Hematopoietic multipotent progenitor cell treated with erythropoietin and hydrocortisone succinate and interleukin-3 and kit ligand, for 8 days (in vitro differentiated cells): Measurements from ENCODE around the gene PRKX.
"Not testable (repeated sequence)": the region's sequence is repeated elsewhere in the genome, so short reads cannot be mapped to it uniquely, and the experiment has no call there.

Experiments used
- DNase-seq: peaks from one replicate; pipeline ENCODE4 v3.0.0-alpha.2; 2015

PRKX gene

DNA sequence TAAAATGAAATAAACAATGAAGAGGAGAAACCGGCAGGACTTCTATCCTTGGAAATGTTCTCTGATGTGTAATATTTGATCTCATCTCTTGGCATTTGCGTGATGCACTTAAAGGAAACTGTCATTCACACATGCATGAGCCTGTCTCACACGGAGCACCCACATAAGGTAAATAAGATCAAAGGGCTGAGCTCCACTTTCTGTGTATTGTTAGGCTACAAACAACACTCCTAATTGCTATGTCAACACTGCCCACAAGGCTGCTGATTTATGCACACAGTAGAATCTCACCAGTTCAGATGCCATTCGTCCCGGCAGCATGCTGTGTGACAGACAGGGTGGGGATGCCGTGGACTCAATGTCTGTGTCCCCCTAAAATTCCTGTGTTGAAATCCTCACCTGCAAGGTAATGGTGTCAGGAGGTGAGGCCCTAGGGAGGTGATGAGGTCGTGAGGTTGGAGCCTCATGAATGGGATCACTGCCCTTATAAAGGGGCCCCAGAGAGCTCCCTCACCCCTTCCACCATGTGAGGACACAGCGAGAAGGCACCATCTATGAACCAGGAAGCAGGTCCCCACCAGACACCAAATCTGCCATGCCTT lies 5.7 kb downstream of the PRKX start:
- not testable (repeated sequence) for DNase-seq

DNA sequence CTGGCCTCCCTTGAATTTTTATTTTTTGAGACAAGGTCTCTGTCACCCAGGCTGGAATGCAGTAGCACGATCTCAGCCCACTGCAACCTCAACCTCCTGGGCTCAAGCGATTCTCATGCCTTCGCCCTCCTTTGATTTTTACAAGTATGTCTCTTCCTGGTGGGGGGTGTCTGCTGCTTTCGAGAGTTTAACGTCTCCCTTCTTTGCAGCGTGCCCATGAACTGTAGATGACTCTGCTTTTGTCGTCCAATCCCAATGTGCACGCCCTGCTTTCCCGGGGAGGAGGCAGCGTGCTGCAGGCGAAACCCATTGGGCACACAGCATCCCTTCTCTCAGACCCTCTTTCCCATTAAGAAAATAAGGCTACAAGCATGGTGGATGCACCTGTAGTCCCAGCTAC lies 7.0 kb downstream of the PRKX start:
- DNase-seq = no peak

DNA sequence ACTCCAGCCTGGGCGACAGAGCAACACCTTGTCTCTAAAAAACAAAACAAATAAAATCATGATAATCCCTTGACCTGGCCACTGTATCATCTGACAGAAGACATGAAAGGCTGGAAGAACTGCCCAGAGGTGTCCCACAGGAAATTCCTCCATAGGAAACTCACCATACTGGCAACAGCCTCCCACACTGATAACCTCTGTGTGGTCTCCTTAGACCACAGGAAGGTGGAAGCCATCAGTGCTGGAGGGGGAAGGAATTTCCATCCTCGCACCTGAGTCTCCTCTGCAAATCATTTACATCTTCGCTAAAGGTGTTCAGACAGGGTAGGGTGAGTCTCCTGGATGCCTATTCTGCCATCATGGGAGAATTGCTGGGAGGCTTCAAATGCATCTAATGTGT lies 10.2 kb downstream of the PRKX start:
- DNase-seq = not testable (repeated sequence)

DNA sequence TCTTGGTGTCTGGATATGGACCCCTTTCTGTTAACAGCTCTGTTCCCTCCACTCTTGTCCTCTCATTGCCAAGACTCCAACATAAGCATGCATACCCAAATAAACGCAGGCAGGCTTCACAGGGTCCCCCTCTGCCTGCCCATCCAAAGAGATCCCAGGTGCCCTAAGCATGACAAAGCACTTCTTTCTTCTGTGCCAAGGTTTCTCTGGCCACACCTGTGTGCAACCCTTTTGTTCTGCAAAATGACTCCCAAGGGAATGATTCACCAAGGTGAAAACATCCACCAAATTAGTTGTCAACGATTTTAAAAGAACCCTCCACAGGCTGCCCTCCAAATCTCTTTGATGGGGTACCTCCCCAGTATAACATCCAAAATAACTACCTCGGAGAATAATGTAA lies 11.4 kb downstream of the PRKX start:
- not testable (repeated sequence) for DNase-seq

DNA sequence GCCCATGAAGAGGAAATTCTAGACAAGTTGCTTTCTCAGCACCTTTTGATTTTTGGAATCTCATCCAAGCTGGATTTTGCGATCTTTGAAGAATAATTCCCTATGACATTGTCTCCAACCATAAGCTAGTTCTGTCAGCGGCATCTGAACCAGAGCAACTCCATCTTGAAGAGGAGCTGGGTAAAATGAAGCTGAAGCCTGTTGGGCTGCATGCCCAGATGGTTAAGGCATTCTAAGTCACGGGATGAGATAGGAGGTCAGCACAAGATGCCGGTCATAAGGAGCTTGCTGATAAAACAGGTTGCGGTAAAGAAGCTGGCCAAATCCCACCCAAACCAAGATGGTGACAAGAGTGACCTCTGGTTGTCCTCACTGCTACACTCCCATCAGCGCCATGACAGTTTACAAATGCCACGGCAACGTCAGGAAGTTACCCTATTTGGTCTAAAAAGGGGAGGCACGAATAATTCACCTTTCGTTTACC lies 12.0 kb downstream of the PRKX start:
- DNase-seq = peak; percentile 68

DNA sequence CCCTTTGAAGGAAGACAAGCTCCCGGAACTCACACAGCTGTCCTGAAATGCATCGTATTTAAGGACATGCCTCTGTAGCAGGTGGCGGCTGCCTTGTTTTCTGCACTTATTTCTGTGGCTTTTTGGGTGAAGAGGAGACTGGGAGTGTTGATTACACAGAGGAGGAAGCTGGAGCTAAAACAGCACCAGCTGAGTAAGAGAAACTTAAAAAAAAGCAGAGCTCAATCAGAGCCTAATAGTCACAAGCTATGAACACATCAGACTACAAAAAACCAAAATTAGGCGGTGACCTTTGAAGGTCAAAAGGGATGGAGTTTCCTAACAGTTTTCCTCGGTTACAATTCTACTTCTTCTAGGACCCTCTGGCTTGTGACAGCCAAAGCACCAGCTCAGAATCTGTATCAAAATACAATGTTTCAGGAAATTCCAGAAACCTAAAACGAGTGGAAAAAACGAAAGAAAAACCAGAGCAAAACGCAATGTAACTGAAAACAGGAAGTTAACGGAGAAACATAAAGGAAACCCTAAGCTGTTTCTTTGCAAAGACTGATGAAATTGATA lies 13.5 kb downstream of the PRKX start:
- DNase-seq = no peak

DNA sequence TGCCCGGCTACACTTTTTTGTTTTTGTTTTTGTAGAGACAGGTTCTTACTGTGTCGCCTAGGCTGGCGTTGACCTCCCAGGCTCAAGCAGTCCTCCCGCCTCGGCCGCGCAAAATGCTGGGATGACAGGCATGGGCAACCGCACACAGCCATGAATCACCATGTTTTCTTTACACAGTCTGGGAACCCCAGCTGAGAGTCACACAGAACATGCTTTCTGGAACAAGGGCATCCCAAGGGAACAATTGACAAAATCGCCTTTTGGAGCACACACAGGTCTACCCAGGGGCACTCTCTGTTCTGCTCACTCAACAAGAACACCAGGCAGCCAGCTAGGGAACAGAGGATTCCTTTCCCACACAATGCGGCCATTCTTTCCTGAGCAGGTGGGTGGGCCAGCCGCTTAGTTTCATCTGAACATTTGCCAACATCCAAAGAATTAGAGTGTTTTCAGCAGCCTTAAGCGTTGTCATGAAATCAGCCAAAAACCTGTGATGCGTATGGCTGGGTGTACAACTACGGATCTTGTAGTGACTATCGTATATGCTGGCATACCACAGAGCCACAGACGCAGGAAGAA lies 15.7 kb downstream of the PRKX start:
- DNase-seq = no peak

DNA sequence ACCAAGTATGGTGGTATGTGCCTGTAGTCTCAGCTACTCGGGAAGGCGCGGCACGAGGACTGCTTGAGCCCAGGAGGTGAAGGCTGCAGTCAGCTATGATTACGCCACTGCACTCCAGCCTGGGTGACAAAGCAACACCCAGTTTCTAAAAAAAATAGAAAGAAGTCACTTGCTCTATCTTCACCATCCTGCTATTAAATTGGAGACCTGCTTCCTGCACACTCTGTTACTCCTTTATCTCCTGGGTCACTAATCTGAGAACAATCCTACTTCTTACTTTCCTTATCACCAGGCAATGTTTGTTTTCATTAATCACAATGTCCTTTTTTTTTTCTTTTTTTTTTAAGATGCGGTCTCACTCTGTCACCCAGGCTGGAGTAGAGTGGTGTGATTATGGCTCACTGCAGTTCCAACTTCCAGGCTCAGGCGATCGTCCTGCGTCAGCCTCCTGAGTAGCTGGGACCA lies 16.2 kb downstream of the PRKX start:
- DNase-seq = peak; percentile 47

DNA sequence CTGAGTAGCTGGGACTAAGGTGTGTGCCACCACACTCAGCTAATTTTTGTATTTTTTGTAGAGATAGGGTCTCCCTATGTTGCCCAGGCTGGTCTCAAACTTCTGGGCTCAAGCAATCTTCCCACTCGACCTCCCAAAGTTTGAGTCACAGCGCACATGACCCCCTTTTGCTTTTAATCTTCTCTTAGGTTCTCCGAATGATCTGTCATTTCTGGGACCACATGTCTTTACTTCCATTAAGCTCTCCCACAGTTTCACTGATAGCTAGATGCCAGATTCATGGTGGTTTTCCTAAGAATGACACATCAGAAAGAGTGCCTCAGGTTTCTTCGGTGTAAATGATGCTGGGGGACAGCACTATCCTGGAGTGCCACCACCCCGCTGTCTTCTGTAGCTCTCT lies 17.9 kb downstream of the PRKX start:
- no peak for DNase-seq

DNA sequence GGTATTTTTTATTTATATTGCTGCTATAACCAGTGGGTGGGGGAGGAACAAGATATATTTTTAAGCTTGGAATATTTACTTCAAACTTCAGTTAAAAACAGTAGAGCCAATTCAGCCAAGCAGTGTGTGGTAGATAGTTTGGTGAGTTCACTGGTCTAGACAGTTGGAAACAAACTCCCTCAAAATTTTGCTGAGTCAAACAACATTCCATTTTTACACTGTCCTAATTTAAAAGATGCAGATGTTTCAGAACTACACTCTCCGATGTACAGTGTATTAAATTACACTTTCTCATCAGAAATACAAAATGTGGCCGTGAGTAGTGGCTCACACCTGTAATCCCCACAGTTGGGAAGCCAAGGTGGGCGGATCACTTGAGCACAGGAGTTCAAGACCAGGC lies 23.3 kb downstream of the PRKX start:
- DNase-seq = no peak

DNA sequence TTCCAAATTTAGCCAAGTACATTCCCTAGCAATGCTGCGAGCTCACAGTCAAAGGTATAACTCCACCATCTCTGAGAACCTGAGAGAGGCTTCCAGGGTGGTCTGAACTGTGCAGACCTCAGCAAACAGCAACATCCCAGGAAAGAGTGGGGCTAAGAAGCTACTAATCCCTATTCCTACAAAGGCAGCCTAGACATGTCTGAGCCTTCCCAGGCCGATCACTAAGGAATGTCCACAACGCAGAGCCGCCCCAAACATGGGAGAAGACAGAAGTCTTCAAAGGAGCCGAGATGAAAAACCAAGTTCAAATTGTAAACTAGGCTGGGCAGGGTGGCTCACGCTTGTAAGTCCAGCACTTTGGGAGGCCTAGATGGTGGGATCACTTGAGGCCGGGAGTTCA lies 30.2 kb downstream of the PRKX start:
- not testable (repeated sequence) for DNase-seq

DNA sequence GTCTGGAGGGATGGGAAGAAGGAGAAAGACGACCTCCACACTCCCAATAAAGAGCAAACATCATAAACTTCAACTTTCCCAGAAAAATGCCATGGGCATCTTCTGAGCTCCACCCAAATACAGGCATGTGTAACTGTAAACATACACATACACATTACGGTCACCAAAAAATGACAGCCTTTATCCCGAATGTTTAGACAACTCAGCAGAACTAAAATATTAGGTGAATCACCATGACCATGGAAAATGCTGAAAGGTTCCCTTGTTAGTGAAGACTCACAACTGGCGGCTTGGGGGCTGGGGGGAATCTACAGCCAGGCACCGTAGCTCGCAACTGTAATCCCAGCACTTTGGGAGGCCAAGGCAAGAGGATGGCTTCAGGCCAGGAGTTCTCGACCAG lies 33.0 kb downstream of the PRKX start:
- DNase-seq = no peak

DNA sequence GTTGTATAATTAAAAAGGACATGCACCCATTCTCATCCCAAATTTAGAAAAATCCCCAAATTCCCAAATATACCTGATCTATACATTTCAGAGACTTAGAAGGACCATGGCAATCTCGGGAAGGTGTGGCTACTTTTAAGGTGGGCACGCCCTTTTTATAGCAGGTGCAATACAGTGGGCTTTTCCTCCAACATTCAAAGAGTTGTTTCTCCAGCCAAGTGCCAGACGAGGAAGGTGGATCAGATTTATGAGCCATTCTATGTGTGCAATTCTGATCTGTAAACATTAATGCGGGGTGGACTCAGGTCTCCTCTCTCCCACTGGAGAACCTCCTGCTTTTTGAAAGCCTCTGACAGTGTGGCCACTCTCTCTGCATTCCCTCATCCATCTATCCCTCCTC lies 33.8 kb downstream of the PRKX start:
- no peak for DNase-seq

DNA sequence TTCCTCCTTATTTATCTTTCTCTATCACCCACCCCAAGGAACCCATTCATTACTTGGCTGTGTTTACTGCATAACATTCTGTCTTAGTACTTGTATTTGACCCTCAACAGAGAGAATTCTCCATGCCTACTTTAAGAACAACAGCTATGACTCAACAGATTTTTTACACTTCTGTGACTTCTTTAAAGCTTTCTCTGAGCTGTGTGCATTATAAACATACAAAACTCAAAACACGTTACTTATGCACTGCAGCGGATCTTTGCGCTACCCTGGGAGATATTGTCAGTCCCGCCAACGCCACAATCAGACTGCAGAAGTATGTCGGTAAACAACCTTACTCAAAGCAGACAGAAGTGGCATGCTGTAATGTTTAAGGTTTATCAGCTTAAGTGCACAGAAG lies 35.1 kb downstream of the PRKX start:
- no peak for DNase-seq

DNA sequence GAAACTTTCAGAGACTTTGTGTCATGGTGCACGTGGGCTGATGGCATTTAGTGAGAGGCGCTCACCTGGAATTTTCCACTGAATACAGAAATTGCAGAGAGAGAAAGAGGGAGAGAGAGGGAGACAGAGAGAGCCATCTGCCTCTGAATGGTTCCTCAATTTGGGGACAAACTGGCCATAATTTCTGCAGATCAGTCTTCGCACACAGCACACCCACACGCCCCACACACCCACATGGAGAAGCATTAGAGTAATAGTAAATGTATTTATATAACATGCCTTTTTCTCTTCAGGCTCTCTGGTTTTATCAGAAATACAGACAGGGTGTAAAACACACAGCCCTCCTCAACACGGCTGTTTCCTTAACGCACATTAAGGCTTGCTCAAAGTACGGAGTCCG lies 38.6 kb downstream of the PRKX start:
- no peak for DNase-seq

DNA sequence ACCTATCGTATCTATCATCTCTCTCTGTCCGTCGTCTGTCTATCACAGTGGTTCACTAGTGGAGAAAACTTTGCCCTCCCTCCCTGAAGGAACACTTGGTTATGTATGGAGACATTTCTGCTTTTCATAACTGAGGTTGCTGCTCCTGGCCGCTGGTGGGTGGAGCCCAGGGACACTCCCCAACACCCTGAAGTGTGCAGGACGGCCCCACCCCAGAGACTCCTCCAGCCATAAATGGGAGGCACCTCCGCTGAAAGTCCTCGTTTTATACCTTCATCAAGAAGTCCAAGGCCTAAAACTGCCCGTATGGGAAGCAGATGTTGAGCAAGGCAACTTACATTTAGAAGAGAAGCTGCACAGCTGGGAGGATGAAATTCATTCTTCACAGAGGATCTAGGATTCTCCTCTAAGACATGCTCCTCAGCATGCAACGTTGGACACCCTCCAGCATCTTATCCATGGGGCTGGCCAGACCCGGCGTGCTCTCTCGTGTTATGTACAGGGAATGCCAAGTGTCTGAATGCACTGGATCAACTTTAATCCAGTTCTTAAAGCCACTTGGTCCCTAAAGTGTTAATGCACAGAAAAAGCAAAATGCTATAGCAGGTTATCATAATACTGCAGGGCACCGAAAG lies 43.5 kb downstream of the PRKX start:
- no peak for DNase-seq

DNA sequence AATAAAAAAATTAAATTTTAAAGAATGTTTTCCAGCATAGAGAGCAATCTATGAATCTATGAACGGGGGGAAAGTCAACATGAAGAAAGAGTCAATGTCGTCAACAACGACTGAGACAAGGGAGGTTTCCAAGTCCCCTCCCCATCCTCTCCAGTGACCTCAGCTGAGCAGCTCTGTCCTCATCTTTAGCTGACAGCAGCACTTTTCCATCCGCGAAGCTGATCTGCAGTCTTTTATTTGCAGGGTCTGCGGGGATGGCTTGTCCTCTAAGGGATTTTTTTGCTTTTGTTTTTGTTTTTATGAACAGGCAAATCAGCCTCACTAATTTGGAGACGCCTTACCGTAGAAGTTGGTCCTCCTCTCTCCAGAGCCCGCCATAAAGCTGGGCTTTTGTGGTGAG lies 46.5 kb downstream of the PRKX start:
- DNase-seq = no peak

DNA sequence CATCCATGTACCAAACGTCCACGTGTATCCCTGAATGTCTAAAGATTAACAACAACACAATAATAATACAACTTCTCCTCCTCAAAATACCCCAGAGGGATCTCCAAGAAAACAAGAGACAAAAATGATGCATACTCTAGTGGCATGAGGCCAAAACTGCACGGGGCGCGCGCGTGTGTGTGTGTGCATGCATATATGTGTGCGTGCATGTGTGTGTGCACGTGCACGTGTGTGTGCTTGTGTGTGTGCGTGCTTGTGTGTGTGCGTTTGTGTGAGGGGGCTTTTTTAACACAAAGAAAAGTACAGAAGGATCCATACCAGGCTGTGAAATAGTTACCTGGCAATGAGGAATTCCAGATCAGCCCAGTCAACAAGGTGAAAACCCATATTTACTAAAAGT lies 48.5 kb downstream of the PRKX start:
- DNase-seq = no peak

DNA sequence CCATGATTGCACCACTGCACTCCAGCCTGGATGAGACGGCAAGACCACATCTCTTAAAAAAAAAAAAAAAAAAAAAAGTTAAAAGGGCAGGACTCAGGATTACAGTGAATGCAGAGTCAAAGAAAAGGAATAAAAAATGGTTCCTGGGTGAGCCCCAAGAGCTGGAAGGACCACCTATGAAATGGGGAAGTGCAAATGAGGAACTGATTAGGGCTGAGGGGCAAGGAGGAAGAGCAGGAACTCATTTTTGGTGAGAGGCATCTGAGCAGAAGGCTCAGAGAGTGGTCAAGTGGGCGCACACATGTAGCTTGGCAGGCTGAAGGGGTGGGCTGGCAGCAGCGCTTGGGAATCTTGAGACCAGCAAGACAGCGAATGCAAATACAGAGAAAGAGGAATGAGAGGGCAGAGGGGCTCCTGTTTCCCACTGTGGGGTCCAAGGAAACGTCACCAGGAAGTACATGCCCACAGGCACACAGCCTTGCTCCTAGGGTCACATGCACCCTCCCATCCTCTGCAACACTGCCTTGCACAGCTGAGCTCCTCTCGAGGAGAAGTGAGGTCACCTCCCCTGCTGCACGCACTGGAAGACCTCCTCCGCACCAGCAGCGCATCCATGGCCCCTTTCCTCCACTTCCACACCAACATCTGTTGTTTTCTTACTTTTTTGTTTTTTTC lies 49.7 kb downstream of the PRKX start:
- peak; percentile 2 for DNase-seq

DNA sequence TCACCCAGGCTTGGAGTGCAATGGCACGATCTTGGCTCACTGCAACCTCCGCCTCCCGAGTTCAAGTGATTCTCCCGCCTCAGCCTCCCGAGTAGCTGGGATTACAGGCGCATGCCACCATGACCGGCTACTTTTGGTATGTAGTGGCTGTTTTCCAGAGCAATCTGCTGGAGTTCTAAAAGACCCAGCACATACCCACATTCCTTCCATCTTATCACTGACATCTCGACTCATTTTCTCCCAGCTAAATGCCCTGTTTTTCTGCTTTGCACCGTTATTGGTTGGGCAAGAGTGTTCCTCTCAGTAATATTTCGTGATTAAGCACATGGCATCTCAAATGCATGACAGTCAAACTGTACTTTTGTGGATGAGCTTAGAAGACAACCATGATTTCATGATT lies 53.7 kb downstream of the PRKX start:
- no peak for DNase-seq

DNA sequence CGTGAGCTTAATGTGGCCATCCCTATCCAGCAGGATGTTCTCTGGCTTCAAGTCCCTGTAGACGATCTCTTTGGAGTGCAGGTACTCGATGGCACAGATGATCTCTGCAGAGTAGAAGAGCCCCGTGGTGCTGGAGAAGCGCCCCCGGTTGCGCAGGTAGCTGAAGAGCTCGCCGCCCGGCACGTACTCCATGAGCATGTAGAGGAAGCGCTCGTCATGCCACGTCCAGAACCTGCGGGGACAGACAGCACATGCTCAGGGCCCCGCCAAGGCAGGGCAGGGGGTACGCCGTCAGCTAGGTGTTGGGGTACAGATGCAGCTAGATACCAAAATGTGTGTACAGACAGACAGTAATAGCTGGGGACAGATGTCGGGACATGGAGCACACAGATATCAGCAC lies 58.3 kb downstream of the PRKX start:
- no peak for DNase-seq

DNA sequence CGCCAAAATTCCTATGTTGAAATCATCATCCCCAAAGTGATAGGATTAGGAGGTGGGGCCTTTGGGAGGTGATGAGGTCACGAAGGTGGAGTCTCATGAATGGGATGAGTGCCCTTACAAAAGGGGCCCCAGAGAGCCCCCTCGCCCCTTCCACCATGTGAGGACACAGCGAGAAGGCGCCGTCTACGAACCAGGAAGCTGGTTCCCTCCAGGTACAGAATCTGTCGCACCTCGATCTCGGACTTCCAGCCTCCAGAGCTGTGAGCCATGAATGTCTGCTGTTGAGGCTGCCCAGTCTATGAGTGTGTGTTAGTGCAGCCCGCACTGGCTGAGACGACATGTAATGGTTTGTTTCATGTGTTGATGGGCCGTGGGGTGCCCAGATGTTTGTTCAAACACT lies 60.3 kb downstream of the PRKX start:
- DNase-seq = no peak

DNA sequence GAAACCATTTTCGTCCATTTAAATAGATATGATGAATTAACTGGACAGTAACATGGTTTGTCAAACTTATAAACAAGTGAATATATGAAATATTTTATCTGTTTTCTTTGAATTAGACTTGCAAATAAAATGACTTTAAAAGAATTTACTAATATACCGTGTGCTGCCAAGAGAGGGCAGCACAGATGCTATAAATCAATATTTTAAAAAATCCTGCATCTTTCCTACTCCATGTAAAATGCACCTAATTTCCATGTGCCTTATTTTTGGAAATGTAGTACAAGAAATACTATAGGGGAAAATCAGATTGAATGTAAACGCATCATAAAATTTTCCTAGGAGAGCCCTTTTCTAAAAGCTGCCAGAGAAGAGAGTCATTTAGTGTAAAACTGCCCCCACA lies 62.2 kb downstream of the PRKX start:
- DNase-seq = peak; percentile 29

DNA sequence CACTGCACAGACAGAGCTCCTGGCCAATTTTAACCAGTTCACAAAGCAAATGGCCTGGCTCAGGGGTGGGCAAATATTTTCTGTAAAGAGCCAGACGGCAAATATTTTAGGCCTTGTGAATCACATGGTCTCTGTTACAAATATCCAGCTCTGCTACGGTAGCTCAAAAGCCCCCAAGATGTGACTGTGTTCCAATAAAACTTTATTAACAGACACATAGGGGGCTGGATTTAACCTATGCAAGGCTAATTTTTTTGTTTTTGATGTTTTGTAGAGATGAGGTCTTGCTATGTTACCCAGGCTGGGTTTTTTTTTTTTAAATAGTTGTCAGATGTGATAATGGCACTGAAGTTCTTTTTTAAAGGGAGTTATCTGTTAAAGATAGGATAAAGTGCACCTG lies 65.4 kb downstream of the PRKX start:
- DNase-seq = no peak
